ENCODE data around the gene FA2H. TPM values are rescaled to one million over a fixed set of nuclear protein-coding genes. Genes with fewer than 3 reads are reported as not detected.
"Not testable (repeated sequence)": the region's sequence is repeated elsewhere in the genome, so short reads cannot be mapped to it uniquely, and the experiment has no call there.

FA2H gene
- polyA plus RNA-seq, 4 donors = 6.7 to 17.8 (median 10.6) TPM

DNA sequence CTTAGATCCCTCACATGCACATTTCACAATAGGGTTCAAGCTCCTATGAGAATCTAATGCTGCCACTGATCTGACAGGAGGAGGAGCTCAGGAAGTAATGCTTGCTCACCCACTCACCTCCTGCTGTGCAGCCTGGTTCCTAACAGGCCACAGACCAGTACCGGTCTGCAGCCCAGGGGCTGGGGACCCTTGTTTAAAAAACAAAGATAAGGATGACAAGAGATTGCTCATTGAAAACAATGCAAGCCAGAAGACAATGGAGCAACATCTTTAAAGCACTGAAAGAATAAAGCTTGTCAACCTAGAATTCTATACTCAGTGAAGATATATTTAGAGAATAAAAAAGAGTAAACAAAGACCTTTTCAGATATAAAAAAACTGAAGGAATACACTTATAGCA is 22.8 kb upstream of the FA2H start:
- Histone ChIP-seq H3K27me3 (ENCODE audit: control insufficient read depth in 3 of 3, insufficient read depth in 3 of 3, low read length in 3 of 3) (peaks cover 0 to 4% (median 2%) of the 10 kb centered on the region in 3 donors), H3K9me3 (ENCODE audit: control insufficient read depth in 2 of 2, insufficient read depth in 1 of 2, low read depth in 1 of 2, low read length in 1 of 2) (peaks cover 0 to 4% of the 10 kb centered on the region in 2 donors), H3K36me3 (ENCODE audit: control insufficient read depth in 3 of 3, insufficient read depth in 2 of 3, low read depth in 1 of 3, low read length in 3 of 3) (no peaks in the 10 kb centered on the region), H3K4me1 (ENCODE audit: control insufficient read depth in 3 of 3, insufficient read depth in 2 of 3, low read depth in 1 of 3, low read length in 2 of 3) (no peaks in the 10 kb centered on the region), H3K27ac (ENCODE audit: low read depth in 1 of 3, low read length in 2 of 3) (no peak overlapping the region), H3K4me3 (ENCODE audit: low read depth in 1 of 3, low read length in 3 of 3) (no peak overlapping the region)
- no peak for FAIRE-seq
- no peak for DNase-seq
- WGBS, 3 donors = 50 to 56% (median 51%) methylated on average over 1 of the region's 1 CpG

GRCh38 chr16:74795104-74795503 is 20.5 kb upstream of the FA2H start:
- peaks cover 0 to 9% of the 10 kb centered on the region in 2 donors for H3K9me3 ChIP-seq (ENCODE audit: control insufficient read depth in 2 of 2, insufficient read depth in 1 of 2, low read depth in 1 of 2, low read length in 1 of 2)
- no peak overlapping the region for H3K27ac ChIP-seq (ENCODE audit: low read depth in 1 of 3, low read length in 2 of 3)
- 72 to 81% (median 74%) methylated on average over 2 of the region's 2 CpGs for WGBS, 3 donors
- peaks cover 0 to 4% (median 0%) of the 10 kb centered on the region in 3 donors for H3K27me3 ChIP-seq (ENCODE audit: control insufficient read depth in 3 of 3, insufficient read depth in 3 of 3, low read length in 3 of 3)
- H3K4me1 ChIP-seq (ENCODE audit: control insufficient read depth in 3 of 3, insufficient read depth in 2 of 3, low read depth in 1 of 3, low read length in 2 of 3) = no peaks in the 10 kb centered on the region
- no peak for FAIRE-seq
- H3K4me3 ChIP-seq (ENCODE audit: low read depth in 1 of 3, low read length in 3 of 3) = no peak overlapping the region
- DNase-seq = no peak
- no peaks in the 10 kb centered on the region for H3K36me3 ChIP-seq (ENCODE audit: control insufficient read depth in 3 of 3, insufficient read depth in 2 of 3, low read depth in 1 of 3, low read length in 3 of 3)

- FAIRE-seq = no peak
- no peaks in the 10 kb centered on the region for H3K36me3 ChIP-seq (ENCODE audit: control insufficient read depth in 3 of 3, insufficient read depth in 2 of 3, low read depth in 1 of 3, low read length in 3 of 3)
- 44 to 71% (median 51%) methylated on average over 2 of the region's 2 CpGs for WGBS, 3 donors
These were observed 20.0 kb upstream of the FA2H start for GRCh38 chr16:74794668-74795067.

GRCh38 chr16:74793571-74793970 is 19.0 kb upstream of the FA2H start:
- 84 to 94% (median 91%) methylated on average over 2 of the region's 2 CpGs for WGBS, 3 donors
- H3K27ac ChIP-seq (ENCODE audit: low read depth in 1 of 3, low read length in 2 of 3) = no peak overlapping the region
- no peak for DNase-seq
- FAIRE-seq = no peak
- H3K27me3 ChIP-seq (ENCODE audit: control insufficient read depth in 3 of 3, insufficient read depth in 3 of 3, low read length in 3 of 3) = peaks cover 0 to 4% (median 0%) of the 10 kb centered on the region in 3 donors
- H3K4me1 ChIP-seq (ENCODE audit: control insufficient read depth in 3 of 3, insufficient read depth in 2 of 3, low read depth in 1 of 3, low read length in 2 of 3) = no peaks in the 10 kb centered on the region
- H3K4me3 ChIP-seq (ENCODE audit: low read depth in 1 of 3, low read length in 3 of 3) = no peak overlapping the region
- peaks cover 0 to 9% of the 10 kb centered on the region in 2 donors for H3K9me3 ChIP-seq (ENCODE audit: control insufficient read depth in 2 of 2, insufficient read depth in 1 of 2, low read depth in 1 of 2, low read length in 1 of 2)
- H3K36me3 ChIP-seq (ENCODE audit: control insufficient read depth in 3 of 3, insufficient read depth in 2 of 3, low read depth in 1 of 3, low read length in 3 of 3) = no peaks in the 10 kb centered on the region

More at GRCh38 chr16:74794668-74795067, 20.0 kb upstream of the FA2H start:
- peaks cover 0 to 4% (median 0%) of the 10 kb centered on the region in 3 donors for H3K27me3 ChIP-seq (ENCODE audit: control insufficient read depth in 3 of 3, insufficient read depth in 3 of 3, low read length in 3 of 3)
- no peak for DNase-seq
- no peak overlapping the region for H3K4me3 ChIP-seq (ENCODE audit: low read depth in 1 of 3, low read length in 3 of 3)
- H3K4me1 ChIP-seq (ENCODE audit: control insufficient read depth in 3 of 3, insufficient read depth in 2 of 3, low read depth in 1 of 3, low read length in 2 of 3) = no peaks in the 10 kb centered on the region
- peaks cover 0 to 9% of the 10 kb centered on the region in 2 donors for H3K9me3 ChIP-seq (ENCODE audit: control insufficient read depth in 2 of 2, insufficient read depth in 1 of 2, low read depth in 1 of 2, low read length in 1 of 2)
- H3K27ac ChIP-seq (ENCODE audit: low read depth in 1 of 3, low read length in 2 of 3) = no peak overlapping the region

- FAIRE-seq = no peak
- Histone ChIP-seq H3K4me3 (ENCODE audit: low read depth in 1 of 3, low read length in 3 of 3) (no peak overlapping the region), H3K27ac (ENCODE audit: low read depth in 1 of 3, low read length in 2 of 3) (no peak overlapping the region), H3K4me1 (ENCODE audit: control insufficient read depth in 3 of 3, insufficient read depth in 2 of 3, low read depth in 1 of 3, low read length in 2 of 3) (no peaks in the 10 kb centered on the region), H3K27me3 (ENCODE audit: control insufficient read depth in 3 of 3, insufficient read depth in 3 of 3, low read length in 3 of 3) (peaks cover 0 to 2% (median 0%) of the 10 kb centered on the region in 3 donors), H3K36me3 (ENCODE audit: control insufficient read depth in 3 of 3, insufficient read depth in 2 of 3, low read depth in 1 of 3, low read length in 3 of 3) (no peaks in the 10 kb centered on the region), H3K9me3 (ENCODE audit: control insufficient read depth in 2 of 2, insufficient read depth in 1 of 2, low read depth in 1 of 2, low read length in 1 of 2) (peaks cover 0 to 7% of the 10 kb centered on the region in 2 donors)
- DNase-seq = no peak
- 77 to 93% (median 84%) methylated on average over 1 of the region's 1 CpG for WGBS, 3 donors
These were observed 17.6 kb upstream of the FA2H start for GRCh38 chr16:74792225-74792624.

DNA sequence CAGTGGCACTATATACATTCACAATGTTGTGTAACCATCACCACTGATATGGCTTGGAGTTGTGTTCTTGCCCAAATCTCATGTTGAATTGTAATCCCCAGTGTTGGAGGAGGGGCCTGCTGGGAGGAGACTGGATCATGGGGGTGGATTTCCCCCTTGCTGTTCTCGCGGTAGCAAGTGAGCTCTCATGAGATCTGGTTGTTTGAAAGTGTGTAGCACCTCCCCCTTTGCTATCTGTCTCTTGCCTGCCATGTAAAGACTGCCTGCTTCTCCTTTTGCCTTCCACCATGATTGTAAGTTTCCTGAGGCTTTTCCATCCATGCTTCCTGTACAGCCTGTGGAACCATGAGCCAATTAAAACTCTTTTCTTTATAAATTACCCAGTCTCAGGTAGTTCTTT is 17.1 kb upstream of the FA2H start:
- not testable (repeated sequence) for H3K4me3 ChIP-seq (ENCODE audit: low read depth in 1 of 3, low read length in 3 of 3); H3K27ac ChIP-seq (ENCODE audit: low read depth in 1 of 3, low read length in 2 of 3); H3K9me3 ChIP-seq (ENCODE audit: control insufficient read depth in 2 of 2, insufficient read depth in 1 of 2, low read depth in 1 of 2, low read length in 1 of 2); DNase-seq; H3K4me1 ChIP-seq (ENCODE audit: control insufficient read depth in 3 of 3, insufficient read depth in 2 of 3, low read depth in 1 of 3, low read length in 2 of 3); FAIRE-seq; H3K27me3 ChIP-seq (ENCODE audit: control insufficient read depth in 3 of 3, insufficient read depth in 3 of 3, low read length in 3 of 3); H3K36me3 ChIP-seq (ENCODE audit: control insufficient read depth in 3 of 3, insufficient read depth in 2 of 3, low read depth in 1 of 3, low read length in 3 of 3)
- WGBS, 3 donors = 88 to 98% (median 88%) methylated on average over 2 of the region's 2 CpGs

DNA sequence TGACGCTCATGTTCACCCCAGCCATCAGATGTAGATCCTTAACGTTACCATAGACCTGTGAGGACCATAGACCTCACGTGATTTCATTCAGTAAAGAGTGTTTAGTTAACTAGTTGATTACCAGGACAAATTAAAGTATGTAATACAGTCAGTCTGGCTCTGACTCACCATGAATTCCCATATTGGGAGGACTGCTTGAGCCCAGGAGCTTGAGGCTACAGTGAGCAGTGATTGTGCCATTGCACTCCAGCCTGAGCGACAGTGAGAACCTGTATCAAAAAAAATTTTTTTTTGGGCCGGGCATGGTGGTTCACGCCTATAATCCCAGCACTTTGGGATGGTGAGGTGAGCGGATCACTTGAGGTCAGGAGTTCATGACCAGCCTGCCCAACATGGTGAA is 13.5 kb upstream of the FA2H start:
- H3K36me3 ChIP-seq (ENCODE audit: control insufficient read depth in 3 of 3, insufficient read depth in 2 of 3, low read depth in 1 of 3, low read length in 3 of 3) = no peaks in the 10 kb centered on the region
- H3K27ac ChIP-seq (ENCODE audit: low read depth in 1 of 3, low read length in 2 of 3) = no peak overlapping the region
- FAIRE-seq (no peak), DNase-seq (no peak)
- peaks cover 0 to 8% of the 10 kb centered on the region in 2 donors for H3K9me3 ChIP-seq (ENCODE audit: control insufficient read depth in 2 of 2, insufficient read depth in 1 of 2, low read depth in 1 of 2, low read length in 1 of 2)
- H3K4me3 ChIP-seq (ENCODE audit: low read depth in 1 of 3, low read length in 3 of 3) = no peak overlapping the region
- 64 to 71% (median 66%) methylated on average over 7 of the region's 7 CpGs for WGBS, 3 donors
- no peaks in the 10 kb centered on the region for H3K27me3 ChIP-seq (ENCODE audit: control insufficient read depth in 3 of 3, insufficient read depth in 3 of 3, low read length in 3 of 3)
- no peaks in the 10 kb centered on the region for H3K4me1 ChIP-seq (ENCODE audit: control insufficient read depth in 3 of 3, insufficient read depth in 2 of 3, low read depth in 1 of 3, low read length in 2 of 3)

DNA sequence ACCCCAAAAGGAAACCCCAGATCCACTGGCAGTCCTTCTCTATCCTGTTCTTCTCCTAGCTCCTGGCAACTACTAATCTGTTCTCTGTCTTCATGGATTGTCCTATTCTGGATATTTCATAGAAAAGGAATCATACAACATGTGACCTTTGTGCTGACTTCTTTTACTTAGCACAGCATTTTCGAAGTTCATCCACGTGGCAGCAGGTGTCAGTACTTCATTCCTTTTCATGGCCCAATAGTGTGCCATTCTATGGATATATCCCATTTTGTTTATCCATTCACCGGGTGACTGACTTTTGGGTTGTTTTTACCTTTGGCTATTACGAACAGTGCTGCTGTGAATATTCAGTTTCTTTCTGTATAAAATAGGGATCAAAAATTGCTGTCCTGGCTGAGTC is 10.4 kb upstream of the FA2H start:
- Histone ChIP-seq H3K4me3 (ENCODE audit: low read depth in 1 of 3, low read length in 3 of 3) (no peak overlapping the region), H3K27me3 (ENCODE audit: control insufficient read depth in 3 of 3, insufficient read depth in 3 of 3, low read length in 3 of 3) (no peaks in the 10 kb centered on the region), H3K9me3 (ENCODE audit: control insufficient read depth in 2 of 2, insufficient read depth in 1 of 2, low read depth in 1 of 2, low read length in 1 of 2) (peaks cover 0 to 3% of the 10 kb centered on the region in 2 donors), H3K4me1 (ENCODE audit: control insufficient read depth in 3 of 3, insufficient read depth in 2 of 3, low read depth in 1 of 3, low read length in 2 of 3) (no peaks in the 10 kb centered on the region), H3K27ac (ENCODE audit: low read depth in 1 of 3, low read length in 2 of 3) (no peak overlapping the region), H3K36me3 (ENCODE audit: control insufficient read depth in 3 of 3, insufficient read depth in 2 of 3, low read depth in 1 of 3, low read length in 3 of 3) (no peaks in the 10 kb centered on the region)
- 58 to 73% (median 72%) methylated on average over 4 of the region's 4 CpGs for WGBS, 3 donors
- DNase-seq (peak in 1 of 2 donors; percentile 6), FAIRE-seq (no peak)

DNA sequence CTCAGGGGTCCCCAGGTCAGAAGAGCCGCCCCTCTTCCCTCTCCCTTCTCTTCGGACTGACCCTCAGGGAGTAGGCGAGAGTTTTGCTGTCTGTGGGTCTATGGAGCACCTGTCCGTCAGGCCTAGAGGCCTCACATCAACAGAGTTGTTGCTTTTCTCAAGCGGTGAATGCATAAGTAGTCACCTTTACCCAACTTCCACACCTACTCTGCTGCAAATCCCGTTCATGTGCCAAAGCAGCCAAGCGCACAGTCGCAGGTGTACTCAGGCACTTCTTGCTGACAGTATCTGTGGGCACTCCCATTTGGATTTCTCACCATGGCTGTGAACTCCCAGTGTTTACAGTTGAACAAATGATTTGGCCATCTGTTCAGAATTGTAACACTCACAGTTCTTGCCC is 4.0 kb upstream of the FA2H start:
- Histone ChIP-seq H3K27ac (ENCODE audit: low read depth in 1 of 3, low read length in 2 of 3) (peak overlapping the region in 1 of 3 donors; percentile 22), H3K4me1 (ENCODE audit: control insufficient read depth in 3 of 3, insufficient read depth in 2 of 3, low read depth in 1 of 3, low read length in 2 of 3) (peaks cover 0 to 6% (median 0%) of the 10 kb centered on the region in 3 donors), H3K4me3 (ENCODE audit: low read depth in 1 of 3, low read length in 3 of 3) (no peak overlapping the region), H3K36me3 (ENCODE audit: control insufficient read depth in 3 of 3, insufficient read depth in 2 of 3, low read depth in 1 of 3, low read length in 3 of 3) (no peaks in the 10 kb centered on the region), H3K27me3 (ENCODE audit: control insufficient read depth in 3 of 3, insufficient read depth in 3 of 3, low read length in 3 of 3) (peaks cover 0 to 4% (median 0%) of the 10 kb centered on the region in 3 donors), H3K9me3 (ENCODE audit: control insufficient read depth in 2 of 2, insufficient read depth in 1 of 2, low read depth in 1 of 2, low read length in 1 of 2) (no peaks in the 10 kb centered on the region)
- no peak for FAIRE-seq
- DNase-seq = peak in 1 of 2 donors; percentile 68
- 32 to 76% (median 41%) methylated on average over 8 of the region's 8 CpGs for WGBS, 3 donors

Data from small intestine (tissue), 7 donors.